IMR-90 (cell line): ENCODE measurements around the gene CCDC33. TPM values are rescaled to one million over a fixed set of nuclear protein-coding genes. Genes with fewer than 3 reads are reported as not detected.

Experiments
- ATAC-seq: fragments of 200-7000 bp; cut with Tn5 transposase; 2 replicates; pipeline ENCODE4 v1.9.1; 2020; ENCODE audit warnings: low read depth, mild to moderate bottlenecking, moderate library complexity
- BruUV-seq: library from RNA; stranded (reverse); fragments of 400-500 nt; replicated peaks from 2 replicates; lab custom pipeline; 2021; lab: Mats Ljungman, UMichigan
- CTCF ChIA-PET: fragments of 300-600 bp; formaldehyde crosslinking; extraction: SDS; loops from one replicate; lab custom pipeline; 2021; ENCODE audit warnings: antibody characterized with exemption; lab: Yijun Ruan, JAX
- POLR2A ChIA-PET: fragments of 300-600 bp; sonication (Branson Sonifier 250); formaldehyde crosslinking; loops from one replicate; lab custom pipeline; 2022; ENCODE audit warnings: antibody characterized with exemption; ENCODE audit not compliant: unreplicated experiment; lab: Charles Lee
- DNase-seq: peaks from one replicate; pipeline ENCODE4 v3.0.0; 2013
- H2AFZ ChIP-seq: replicated peaks from 2 replicates; pipeline ENCODE3; 2013; ENCODE audit warnings: low read length, mild to moderate bottlenecking; ENCODE audit not compliant: poor library complexity
- H2AK5ac ChIP-seq: 2 replicates; pipeline ENCODE4 v1.6.1; 2013; ENCODE audit warnings: low read depth, low read length, inconsistent platforms
- H2AK9ac ChIP-seq: replicated peaks from 2 replicates; pipeline ENCODE3; 2013; ENCODE audit warnings: mild to moderate bottlenecking, low read depth, low read length, moderate library complexity; ENCODE audit not compliant: poor library complexity
- H2BK120ac ChIP-seq: 2 replicates; pipeline ENCODE4 v1.6.1; 2013; ENCODE audit warnings: low read depth, low read length, inconsistent platforms
- H2BK15ac ChIP-seq: 3 replicates; pipeline ENCODE4 v1.6.1; 2013; ENCODE audit warnings: low read depth, low read length, inconsistent platforms
- H2BK20ac ChIP-seq: 2 replicates; pipeline ENCODE4 v1.6.1; 2013; ENCODE audit warnings: low read depth, mild to moderate bottlenecking, inconsistent platforms, low read length, moderate library complexity
- H2BK5ac ChIP-seq: 2 replicates; pipeline ENCODE4 v1.6.1; 2013; ENCODE audit warnings: mild to moderate bottlenecking, low read depth, low read length, inconsistent platforms; ENCODE audit not compliant: poor library complexity, severe bottlenecking
- H3K14ac ChIP-seq: replicated peaks from 2 replicates; pipeline ENCODE4 v1.6.1; 2013; ENCODE audit warnings: low read depth, low read length, inconsistent platforms
- H3K18ac ChIP-seq: 2 replicates; pipeline ENCODE4 v1.6.1; 2013; ENCODE audit warnings: low read depth, low read length, control low read depth
- H3K23ac ChIP-seq: 2 replicates; pipeline ENCODE4 v1.6.1; 2013; ENCODE audit warnings: low read depth, low read length, inconsistent platforms
- H3K27ac ChIP-seq: 2 replicates; pipeline ENCODE4 v1.5.1; 2013; ENCODE audit warnings: mild to moderate bottlenecking, control low read depth, low read length; ENCODE audit not compliant: insufficient read depth
- H3K27me3 ChIP-seq: 2 replicates; pipeline ENCODE4 v1.6.1; 2013; ENCODE audit warnings: low read length; ENCODE audit not compliant: control insufficient read depth, insufficient read depth
- H3K36me3 ChIP-seq: 2 replicates; pipeline ENCODE4 v1.6.1; 2013; ENCODE audit warnings: low read length, mixed read lengths; ENCODE audit not compliant: control insufficient read depth, insufficient read depth
- H3K4ac ChIP-seq: 2 replicates; pipeline ENCODE4 v1.6.1; 2013; ENCODE audit warnings: low read depth, low read length, inconsistent platforms
- H3K4me1 ChIP-seq: 2 replicates; pipeline ENCODE4 v1.6.1; 2013; ENCODE audit warnings: low read length, mixed read lengths; ENCODE audit not compliant: control insufficient read depth, insufficient read depth
- H3K4me2 ChIP-seq: 2 replicates; pipeline ENCODE4 v1.6.1; 2013; ENCODE audit warnings: low read depth, mild to moderate bottlenecking, control low read depth, low read length, moderate library complexity
- H3K4me3 ChIP-seq: 2 replicates; pipeline ENCODE4 v1.5.1; 2013; ENCODE audit warnings: low read depth, mild to moderate bottlenecking, control low read depth, low read length, moderate library complexity; ENCODE audit not compliant: insufficient read depth
- H3K56ac ChIP-seq: 2 replicates; pipeline ENCODE4 v1.6.1; 2013; ENCODE audit warnings: low read length, inconsistent platforms; ENCODE audit not compliant: insufficient read depth; ENCODE audit errors: extremely low read depth
- H3K79me1 ChIP-seq, 2 experiments: 2 replicates each; pipeline ENCODE4 v1.6.1; 2013; ENCODE audit warnings: low read length in 2 of 2, inconsistent platforms in 1 of 2, low read depth in 1 of 2
- H3K9ac ChIP-seq: 2 replicates; pipeline ENCODE4 v1.6.1; 2013; ENCODE audit warnings: low read depth, low read length, control low read depth
- H3K9me1 ChIP-seq: 2 replicates; pipeline ENCODE4 v1.6.1; 2013; ENCODE audit warnings: low read length, inconsistent platforms; ENCODE audit not compliant: insufficient read depth
- H3K9me3 ChIP-seq: 2 replicates; pipeline ENCODE4 v1.6.1; 2013; ENCODE audit warnings: low read length; ENCODE audit not compliant: control insufficient read depth, insufficient read depth
- H4K20me1 ChIP-seq: 2 replicates; pipeline ENCODE4 v1.6.1; 2013; ENCODE audit warnings: low read length, inconsistent platforms; ENCODE audit not compliant: insufficient read depth
- H4K5ac ChIP-seq: 2 replicates; pipeline ENCODE4 v1.6.1; 2013; ENCODE audit warnings: mild to moderate bottlenecking, low read depth, low read length, control low read depth
- H4K8ac ChIP-seq, 2 experiments: 2 replicates each; pipeline ENCODE4 v1.6.1; 2013; ENCODE audit warnings: low read depth in 2 of 2, low read length in 2 of 2, control low read depth in 1 of 2, inconsistent platforms in 1 of 2
- H4K91ac ChIP-seq: 2 replicates; pipeline ENCODE4 v1.6.1; 2013; ENCODE audit warnings: low read depth, low read length, inconsistent platforms; ENCODE audit not compliant: insufficient read depth
- CTCF ChIP-seq: conservative IDR thresholded peaks from 2 replicates; pipeline ENCODE4 v1.5.1; 2012; ENCODE audit warnings: mild to moderate bottlenecking, low read depth, low read length, improper control_type of control experiment
- ELK1 ChIP-seq: fragments of 150-350 bp; IDR thresholded peaks from 2 replicates; pipeline ENCODE4 v1.6.1; 2016; ENCODE audit warnings: low read depth, mild to moderate bottlenecking, low read length, moderate library complexity, borderline replicate concordance
- MAFK ChIP-seq: IDR thresholded peaks from 2 replicates; pipeline ENCODE4 v1.6.1; 2012; ENCODE audit warnings: low read depth, low read length, improper control_type of control experiment
- MAZ ChIP-seq: IDR thresholded peaks from 2 replicates; pipeline ENCODE4 v1.6.1; 2012; ENCODE audit warnings: low read depth, mild to moderate bottlenecking, low read length, improper control_type of control experiment, moderate library complexity, borderline replicate concordance
- NFE2L2 ChIP-seq: fragments of 150-350 bp; IDR thresholded peaks from 2 replicates; pipeline ENCODE4 v1.6.1; 2016; ENCODE audit warnings: low read depth, mild to moderate bottlenecking, low read length
- POLR2A ChIP-seq: IDR thresholded peaks from 2 replicates; pipeline ENCODE4 v1.6.1; 2012; ENCODE audit warnings: mild to moderate bottlenecking, low read depth, low read length
- WGBS, 2 experiments: methylation state at CpG; one replicate each; pipeline versions ENCODE4 v1.1.5 to v1.1.7; 2013; ENCODE audit warnings: missing lambda C conversion rate in 2 of 2; ENCODE audit not compliant: insufficient read length in 1 of 2; ENCODE audit errors: extremely low coverage in 2 of 2; 5-methylcytosine and 5-hydroxymethylcytosine counted together
- dilution Hi-C: fragments of 300-500 bp; cut with HindIII; formaldehyde crosslinking; loops from one replicate; pipeline ENCODE4 v1.14.3; 2018; ENCODE audit warnings: low sequenced_read_pairs; ENCODE audit not compliant: unreplicated experiment
- in situ Hi-C: fragments of 300-500 bp; cut with MboI; formaldehyde crosslinking; loops from 3 replicates; pipeline ENCODE4 v1.14.3; 2019; ENCODE audit warnings: low sequenced_read_pairs, inconsistent platforms, mixed read lengths
- intact Hi-C: fragments of 100-400 bp; cut with micrococcal nuclease; formaldehyde crosslinking; loops from 2 replicates; pipeline ENCODE4 v1.10.0; 2022
- polyA plus RNA-seq, 3 experiments: library from polyadenylated mRNA; depleted of rRNA; stranded (reverse); fragments of >200 nt; gene quantifications; 2 replicates each; pipeline ENCODE4 v1.2.3, GENCODE V29; 2012; ENCODE audit warnings: low replicate concordance in 1 of 3
- total RNA-seq: library from RNA; depleted of rRNA; stranded (reverse); fragments of >200 nt; gene quantifications from 2 replicates; pipeline ENCODE4 v1.2.3, GENCODE V29; 2012

CCDC33 gene
- total and polyA plus RNA-seq, 2 of the 4 experiments (the other 2 are of a cell fraction) = not detected

GRCh38 chr15:74231475-74231874 lies 4.7 kb upstream of the CCDC33 start:
- TF ChIP-seq ELK1 = no peak
- TF ChIP-seq POLR2A = no peak
- no peak for TF ChIP-seq CTCF
- TF ChIP-seq MAFK = no peak
- TF ChIP-seq NFE2L2 = no peak
- TF ChIP-seq MAZ = no peak
- Histone ChIP-seq H2BK15ac (no peak overlapping the region), H2AK9ac (no peak overlapping the region), H3K9me3 (no peaks in the 10 kb centered on the region), H3K4me1 (no peaks in the 10 kb centered on the region), H3K18ac (no peak overlapping the region), H3K27me3 (peaks cover 67% of the 10 kb centered on the region), H2AK5ac (no peak overlapping the region), H4K20me1 (no peaks in the 10 kb centered on the region), H3K79me1 (no peaks in the 10 kb centered on the region), H4K91ac (no peak overlapping the region), H2BK5ac (no peak overlapping the region), H2AFZ (no peak overlapping the region), H3K4me2 (no peak overlapping the region), H3K14ac (no peak overlapping the region), H3K4me3 (no peak overlapping the region), H3K23ac (no peak overlapping the region), H4K8ac (no peak overlapping the region), H3K56ac (no peak overlapping the region), H3K27ac (no peak overlapping the region), H3K4ac (no peak overlapping the region), H3K36me3 (no peaks in the 10 kb centered on the region), H3K9me1 (no peaks in the 10 kb centered on the region), H3K9ac (no peak overlapping the region), H2BK20ac (no peak overlapping the region), H2BK120ac (no peak overlapping the region), H4K5ac (no peak overlapping the region)
- POLR2A ChIA-PET = no interaction called here
- in situ Hi-C loops = no loop called here
- CTCF ChIA-PET = no interaction called here
- intact Hi-C loops = no loop called here
- 91% methylated on average over 4 of the region's 10 CpGs; no CpG with 5 or more reads in 1 of the 2 experiments for WGBS, 2 experiments
- dilution Hi-C loops = no loop called here
- no peak for ATAC-seq
- no TSS peak for BruUV-seq
- DNase-seq = no peak
